ENCODE data around the gene TBC1D24. TPM values are rescaled to one million over a fixed set of nuclear protein-coding genes. Genes with fewer than 3 reads are reported as not detected.

The TBC1D24 gene
- total RNA-seq, 2 donors from 2014 or later, result 8.4 to 15.8 TPM

- no peaks in the 10 kb centered on the region for H3K36me3 ChIP-seq
- H3K9me3 ChIP-seq, result no peaks in the 10 kb centered on the region
- TF ChIP-seq CTCF (IDR thresholded peaks at IDR 0.05), result no peak
- H3K9ac ChIP-seq (ENCODE audit: low read depth in 2 of 2, low read length in 2 of 2), result no peak overlapping the region
- H3K4me1 ChIP-seq, result peaks cover 17% of the 10 kb centered on the region
- no peak for DNase-seq
- no peak overlapping the region for H3K27ac ChIP-seq
- H3K27me3 ChIP-seq, result peaks cover 62% of the 10 kb centered on the region
- H3K4me3 ChIP-seq, result peak overlapping the region; percentile 11
- intact Hi-C loops (cut with DNase I), result no loop called here
Observed at GRCh38 chr16:2471653-2472487, 3.1 kb upstream of the TBC1D24 start.

- Histone ChIP-seq H3K36me3 (no peaks in the 10 kb centered on the region), H3K27ac (no peak overlapping the region), H3K4me3 (no peak overlapping the region), H3K4me1 (peaks cover 17% of the 10 kb centered on the region), H3K9ac (ENCODE audit: low read depth in 2 of 2, low read length in 2 of 2) (no peak overlapping the region), H3K9me3 (no peaks in the 10 kb centered on the region), H3K27me3 (peaks cover 58% of the 10 kb centered on the region)
- DNase-seq, result no peak
- no peak for TF ChIP-seq CTCF (IDR thresholded peaks at IDR 0.05)
- intact Hi-C loops (cut with DNase I), result no loop called here
Observed at GRCh38 chr16:2472488-2472864, 2.5 kb upstream of the TBC1D24 start.

- no peaks in the 10 kb centered on the region for H3K9me3 ChIP-seq
- no peak overlapping the region for H3K27ac ChIP-seq
- H3K36me3 ChIP-seq, result no peaks in the 10 kb centered on the region
- TF ChIP-seq CTCF (IDR thresholded peaks at IDR 0.05), result no peak
- no peak overlapping the region for H3K9ac ChIP-seq (ENCODE audit: low read depth in 2 of 2, low read length in 2 of 2)
- intact Hi-C loops (cut with DNase I), result no loop called here
- H3K4me3 ChIP-seq, result no peak overlapping the region
- peaks cover 54% of the 10 kb centered on the region for H3K27me3 ChIP-seq
- no peak for DNase-seq
- peaks cover 17% of the 10 kb centered on the region for H3K4me1 ChIP-seq
Observed at GRCh38 chr16:2472885-2473445, 2.0 kb upstream of the TBC1D24 start.

DNA sequence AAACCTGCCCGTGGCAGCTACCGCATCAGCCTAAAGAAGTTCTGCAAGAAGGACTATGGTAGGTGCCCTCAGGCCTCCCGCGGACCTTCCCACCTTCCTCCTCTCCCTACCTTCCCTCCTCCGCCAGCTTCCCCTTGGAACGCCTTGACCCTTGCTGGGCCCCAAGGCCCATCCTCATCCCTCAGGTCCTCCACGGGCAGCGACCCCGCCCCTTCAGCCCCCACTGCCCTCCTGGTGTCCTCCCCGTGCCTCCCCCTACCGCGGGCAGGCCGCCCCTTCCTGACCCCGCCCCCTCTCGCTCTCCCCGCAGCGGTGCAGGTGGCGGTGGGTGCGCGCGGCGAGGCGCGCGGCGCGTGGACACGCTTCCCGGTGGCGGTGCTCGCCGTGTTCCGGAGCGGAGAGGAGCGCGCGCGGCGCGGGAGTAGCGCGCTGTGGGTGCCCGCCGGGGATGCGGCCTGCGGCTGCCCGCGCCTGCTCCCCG, 1.4 kb upstream of the TBC1D24 start:
- Histone ChIP-seq H3K27ac (no peak overlapping the region), H3K4me3 (peak overlapping the region; percentile 28), H3K36me3 (no peaks in the 10 kb centered on the region), H3K9ac (ENCODE audit: low read depth in 2 of 2, low read length in 2 of 2) (no peak overlapping the region), H3K27me3 (peaks cover 50% of the 10 kb centered on the region), H3K9me3 (no peaks in the 10 kb centered on the region), H3K4me1 (peaks cover 17% of the 10 kb centered on the region)
- no peak for TF ChIP-seq CTCF (IDR thresholded peaks at IDR 0.05)
- intact Hi-C loops (cut with DNase I), result no loop called here
- DNase-seq, result no peak

- intact Hi-C loops (cut with DNase I), result no loop called here
- no peaks in the 10 kb centered on the region for H3K9me3 ChIP-seq
- peaks cover 17% of the 10 kb centered on the region for H3K4me1 ChIP-seq
Observed at GRCh38 chr16:2473999-2474876, 689 bp upstream of the TBC1D24 start.

More at GRCh38 chr16:2473999-2474876, 689 bp upstream of the TBC1D24 start:
- DNase-seq, result peak; percentile 58
- Histone ChIP-seq H3K36me3 (no peaks in the 10 kb centered on the region), H3K27ac (peak overlapping the region; percentile 72), H3K9ac (ENCODE audit: low read depth in 2 of 2, low read length in 2 of 2) (peak overlapping the region; percentile 75 to 79), H3K4me3 (peak overlapping the region; percentile 70), H3K27me3 (peaks cover 44% of the 10 kb centered on the region)
- no peak for TF ChIP-seq CTCF (IDR thresholded peaks at IDR 0.05)

All from colonic mucosa (tissue), 4 donors.